Endothelial cell of umbilical vein (primary cell): ENCODE results near the gene TCF15. TPM values are rescaled to one million over a fixed set of nuclear protein-coding genes. Genes with fewer than 3 reads are reported as not detected.

Source experiments
- BruUV-seq: library from RNA; stranded (reverse); fragments of 400-500 nt; replicated peaks from 2 replicates; lab custom pipeline; 2021; lab: Mats Ljungman, UMichigan
- CTCF ChIA-PET: fragments of 300-600, 350-600 bp; sonication (Branson Sonifier 250); formaldehyde crosslinking; loops from one replicate; lab custom pipeline; 2021; ENCODE audit warnings: antibody characterized with exemption, inconsistent platforms; lab: Charles Lee
- POLR2A ChIA-PET: fragments of 300-600, 350-600 bp; sonication (Branson Sonifier 250); formaldehyde crosslinking; loops from one replicate; lab custom pipeline; 2021; ENCODE audit warnings: antibody characterized with exemption, inconsistent platforms; lab: Charles Lee
- DNase-seq: peaks from one replicate; pipeline ENCODE4 v3.0.0-alpha.2; 2011; ENCODE audit warnings: low read depth, low spot score
- FAIRE-seq: peaks from 2 replicates; lab custom pipeline; 2011; peaks lifted over from hg19 to GRCh38; lab: Jason Lieb, UNC
- H2AFZ ChIP-seq: 2 replicates; pipeline ENCODE4 v1.6.0; 2012; ENCODE audit warnings: low read depth, low read length, control low read depth, inconsistent platforms
- H3K27ac ChIP-seq: 2 replicates; pipeline ENCODE4 v1.5.1; 2011; ENCODE audit warnings: low read depth, mild to moderate bottlenecking, control low read depth, low read length, moderate library complexity; ENCODE audit not compliant: insufficient read depth
- H3K27me3 ChIP-seq, 2 experiments: 2 replicates each; pipeline versions ENCODE4 v1.6.0 to v1.6.1; 2011; ENCODE audit warnings: low read length in 2 of 2, mixed read lengths in 1 of 2; ENCODE audit not compliant: control insufficient read depth in 2 of 2, insufficient read depth in 2 of 2
- H3K36me3 ChIP-seq, 2 experiments: 2 replicates in 1 of 2; 3 replicates in 1 of 2; pipeline ENCODE4 v1.5.1; 2011; ENCODE audit warnings: low read length in 2 of 2, mild to moderate bottlenecking in 1 of 2, moderate library complexity in 1 of 2; ENCODE audit not compliant: control insufficient read depth in 2 of 2, insufficient read depth in 2 of 2; ENCODE audit errors: extremely low read depth in 1 of 2
- H3K4me1 ChIP-seq: 3 replicates; pipeline ENCODE4 v1.5.1; 2011; ENCODE audit warnings: mild to moderate bottlenecking, low read length; ENCODE audit not compliant: control insufficient read depth, insufficient read depth; ENCODE audit errors: extremely low read depth
- H3K4me2 ChIP-seq: 2 replicates; pipeline ENCODE4 v1.6.1; 2011; ENCODE audit warnings: low read length, control low read depth, mixed read lengths; ENCODE audit not compliant: insufficient read depth
- H3K4me3 ChIP-seq, 3 experiments: fragments of 200-600 bp in 1 of 3; sonication (generic), shearing (Covaris generic) in 1 of 3; replicated peaks in 1 of 3; 2 replicates each; pipeline ENCODE4 v1.5.1; 2011 to 2016; ENCODE audit warnings: control low read depth in 3 of 3, low read length in 3 of 3, mild to moderate bottlenecking in 2 of 3, inconsistent platforms in 1 of 3, low read depth in 1 of 3, moderate library complexity in 1 of 3; ENCODE audit not compliant: insufficient read depth in 1 of 3
- H3K79me2 ChIP-seq: 2 replicates; pipeline ENCODE4 v1.6.0; 2012; ENCODE audit warnings: low read length, inconsistent platforms; ENCODE audit not compliant: control insufficient read depth, insufficient read depth
- H3K9ac ChIP-seq: replicated peaks from 2 replicates; pipeline ENCODE3; 2011; ENCODE audit warnings: low read length, control low read depth; ENCODE audit not compliant: insufficient read depth; ENCODE audit errors: extremely low read depth
- H3K9me1 ChIP-seq: replicated peaks from 3 replicates; pipeline ENCODE4 v1.6.0; 2011; ENCODE audit warnings: mild to moderate bottlenecking, low read length; ENCODE audit not compliant: control insufficient read depth, insufficient read depth; ENCODE audit errors: extremely low read depth
- H3K9me3 ChIP-seq: replicated peaks from 2 replicates; pipeline ENCODE4 v1.5.1; 2012; ENCODE audit warnings: low read length, inconsistent platforms; ENCODE audit not compliant: control insufficient read depth, insufficient read depth
- H4K20me1 ChIP-seq: replicated peaks from 2 replicates; pipeline ENCODE3; 2011; ENCODE audit warnings: mild to moderate bottlenecking, low read length; ENCODE audit not compliant: control insufficient read depth, insufficient read depth; ENCODE audit errors: extremely low read depth
- EZH2 ChIP-seq: IDR thresholded peaks from 2 replicates; pipeline ENCODE4 v1.6.1; 2012; ENCODE audit warnings: borderline replicate concordance, low read depth, mild to moderate bottlenecking, moderate library complexity, low read length, inconsistent platforms; ENCODE audit not compliant: severe bottlenecking
- FOS ChIP-seq: IDR thresholded peaks from 2 replicates; pipeline ENCODE4 v1.6.1; 2011; ENCODE audit warnings: mild to moderate bottlenecking, low read length, moderate library complexity, borderline replicate concordance; ENCODE audit not compliant: insufficient read depth
- GATA2 ChIP-seq: IDR thresholded peaks from 2 replicates; pipeline ENCODE4 v1.7.0; 2011; ENCODE audit warnings: low read depth, mild to moderate bottlenecking, moderate library complexity, mixed read lengths, low read length; ENCODE audit not compliant: insufficient read length, insufficient read depth
- JUN ChIP-seq: IDR thresholded peaks from 2 replicates; pipeline ENCODE4 v1.6.1; 2011; ENCODE audit warnings: borderline replicate concordance, low read depth; ENCODE audit not compliant: insufficient read length, insufficient read depth
- MYC ChIP-seq: IDR thresholded peaks from one replicate; pipeline ENCODE4 v1.6.1; 2011; ENCODE audit warnings: mild to moderate bottlenecking, low read depth, low read length
- POLR2A ChIP-seq: IDR thresholded peaks from 2 replicates; pipeline ENCODE4 v1.6.1; 2012; ENCODE audit warnings: low read depth, mild to moderate bottlenecking, control low read depth, low read length
- POLR2AphosphoS5 ChIP-seq: IDR thresholded peaks from 2 replicates; pipeline ENCODE4 v1.6.1; 2012; ENCODE audit warnings: low read depth, mild to moderate bottlenecking, control low read depth, low read length, moderate library complexity; ENCODE audit not compliant: insufficient read depth
- dilution Hi-C: fragments of 300-500 bp; cut with MboI; formaldehyde crosslinking; loops from one replicate; pipeline ENCODE4 v1.15.0; 2019; ENCODE audit warnings: low sequenced_read_pairs; ENCODE audit not compliant: extremely low pct_ligation_motif_present
- intact Hi-C: fragments of 100-400 bp; cut with micrococcal nuclease; formaldehyde crosslinking; loops from one replicate; pipeline ENCODE4 v1.10.0; 2022
- polyA plus RNA-seq, 4 experiments: library from polyadenylated mRNA; depleted of rRNA in 3 of 4; stranded (reverse) in 3 of 4; unstranded in 1 of 4; fragments of >200 nt; gene quantifications; 2 replicates each; pipeline versions ENCODE4 v1.2.1 to v1.2.3, GENCODE V29; 2011 to 2012; ENCODE audit warnings: missing spikeins in 1 of 4
- total RNA-seq: library from RNA; stranded (reverse); gene quantifications from 2 replicates; pipeline ENCODE4 v1.2.3, GENCODE V29; 2021
- TF ChIP-seq, protein P1 (sequence below): IDR thresholded peaks from 2 replicates; pipeline ENCODE4 v1.6.1; 2011; ENCODE audit not compliant: insufficient read depth, insufficient read length
- TF ChIP-seq, protein P2 (sequence below), 2 donors: IDR thresholded peaks; 1 replicate in 1 of 2; 2 replicates in 1 of 2; pipeline ENCODE4 v1.5.1; 2011; ENCODE audit warnings: low read length in 2 of 2, mild to moderate bottlenecking in 2 of 2, moderate library complexity in 2 of 2, control low read depth in 1 of 2, inconsistent platforms in 1 of 2, low read depth in 1 of 2; ENCODE audit not compliant: insufficient read depth in 1 of 2; ENCODE audit errors: extremely low read depth in 1 of 2

Gene TCF15
- total and polyA plus RNA-seq, 2 donors (not counting 3 experiments of a cell fraction or from before 2014, with no cell fraction given), result 0.07 to 1.3 TPM

DNA sequence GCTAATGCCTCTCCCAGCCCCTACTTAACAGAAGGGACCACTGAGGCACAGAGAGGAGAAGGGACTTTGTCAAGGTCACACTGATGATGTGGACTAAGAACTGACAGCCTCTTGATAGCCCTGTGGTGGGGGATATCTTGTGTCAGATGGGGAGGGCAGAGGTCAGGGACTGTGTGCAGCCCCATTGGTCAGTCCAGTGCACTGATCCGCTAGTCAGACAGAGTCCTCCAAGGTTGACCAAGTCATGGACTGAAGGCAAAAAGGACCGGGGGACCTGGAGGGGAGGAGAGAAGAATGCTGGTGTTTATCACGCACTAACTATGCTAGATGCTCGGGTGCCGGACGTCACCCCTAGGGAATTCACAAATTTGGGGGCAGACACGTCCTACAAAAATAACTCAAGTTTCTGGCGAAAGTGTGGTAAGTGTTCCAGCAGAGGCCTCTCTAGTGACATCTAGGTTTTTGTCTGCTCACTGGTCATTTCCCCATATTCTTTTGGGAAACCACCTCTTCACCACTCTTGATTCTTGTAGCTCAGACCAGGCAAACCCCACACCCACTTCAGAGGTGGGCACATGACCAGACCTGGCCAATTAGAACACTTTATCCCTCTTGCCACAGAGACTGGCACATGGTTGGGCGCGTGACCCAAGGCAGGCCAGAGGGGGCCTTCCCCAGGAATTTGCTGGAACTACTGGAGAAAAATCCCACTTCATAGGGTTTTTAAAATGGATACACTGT is 21.0 kb downstream of the TCF15 start:
- Histone ChIP-seq H3K9me3 (no peaks in the 10 kb centered on the region), H3K4me2 (no peak overlapping the region), H2AFZ (no peak overlapping the region), H3K9ac (no peak overlapping the region), H3K27me3 (peaks cover 2 to 3% of the 10 kb centered on the region in 2 experiments), H4K20me1 (no peaks in the 10 kb centered on the region), H3K79me2 (no peaks in the 10 kb centered on the region), H3K36me3 (no peaks in the 10 kb centered on the region), H3K9me1 (no peaks in the 10 kb centered on the region), H3K4me1 (no peaks in the 10 kb centered on the region), H3K4me3 (no peak overlapping the region), H3K27ac (no peak overlapping the region)
- intact Hi-C loops (no loop called here), dilution Hi-C loops (no loop called here)
- DNase-seq, result no peak
- TF ChIP-seq MYC, result no peak
- TF ChIP-seq FOS, result no peak
- TF ChIP-seq GATA2, result no peak
- TF ChIP-seq, protein P1, sequence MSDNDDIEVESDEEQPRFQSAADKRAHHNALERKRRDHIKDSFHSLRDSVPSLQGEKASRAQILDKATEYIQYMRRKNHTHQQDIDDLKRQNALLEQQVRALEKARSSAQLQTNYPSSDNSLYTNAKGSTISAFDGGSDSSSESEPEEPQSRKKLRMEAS, result no peak
- TF ChIP-seq POLR2AphosphoS5, result no peak
- no peak for TF ChIP-seq POLR2A
- TF ChIP-seq, protein P2, sequence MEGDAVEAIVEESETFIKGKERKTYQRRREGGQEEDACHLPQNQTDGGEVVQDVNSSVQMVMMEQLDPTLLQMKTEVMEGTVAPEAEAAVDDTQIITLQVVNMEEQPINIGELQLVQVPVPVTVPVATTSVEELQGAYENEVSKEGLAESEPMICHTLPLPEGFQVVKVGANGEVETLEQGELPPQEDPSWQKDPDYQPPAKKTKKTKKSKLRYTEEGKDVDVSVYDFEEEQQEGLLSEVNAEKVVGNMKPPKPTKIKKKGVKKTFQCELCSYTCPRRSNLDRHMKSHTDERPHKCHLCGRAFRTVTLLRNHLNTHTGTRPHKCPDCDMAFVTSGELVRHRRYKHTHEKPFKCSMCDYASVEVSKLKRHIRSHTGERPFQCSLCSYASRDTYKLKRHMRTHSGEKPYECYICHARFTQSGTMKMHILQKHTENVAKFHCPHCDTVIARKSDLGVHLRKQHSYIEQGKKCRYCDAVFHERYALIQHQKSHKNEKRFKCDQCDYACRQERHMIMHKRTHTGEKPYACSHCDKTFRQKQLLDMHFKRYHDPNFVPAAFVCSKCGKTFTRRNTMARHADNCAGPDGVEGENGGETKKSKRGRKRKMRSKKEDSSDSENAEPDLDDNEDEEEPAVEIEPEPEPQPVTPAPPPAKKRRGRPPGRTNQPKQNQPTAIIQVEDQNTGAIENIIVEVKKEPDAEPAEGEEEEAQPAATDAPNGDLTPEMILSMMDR (IDR thresholded peaks at IDR 0.05; ENCODE audit: extremely low read depth in 1 of 2, insufficient read depth in 1 of 2, low read depth in 1 of 2, low read length in 2 of 2), result no peak
- TF ChIP-seq EZH2, result no peak
- TF ChIP-seq JUN, result no peak
- POLR2A ChIA-PET, result no interaction called here
- CTCF ChIA-PET, result interaction anchor here (1.1 kb wide), 1 partner anchor 12 kb away, joined by 4 read pairs; no protein-coding TSS in a partner anchor
- FAIRE-seq, result no peak
- no TSS peak for BruUV-seq
